ENCODE results near the gene TMEM80. TPM values are rescaled to one million over a fixed set of nuclear protein-coding genes. Genes with fewer than 3 reads are reported as not detected.

The TMEM80 gene
- total RNA-seq, 1 experiment from 2014 or later = 10.8 TPM

GRCh38 chr11:722346-722811, 26.8 kb downstream of the TMEM80 start:
- no peak for ATAC-seq
- H3F3A ChIP-seq (ENCODE audit: low read length, unreplicated experiment) = peaks cover 7% of the 10 kb centered on the region
- H3K9me3 ChIP-seq (ENCODE audit: low read length) = no peaks in the 10 kb centered on the region
- H3K9me2 ChIP-seq (replicated peaks; ENCODE audit: low read length) = no peaks in the 10 kb centered on the region
- no peak overlapping the region for H3K9ac ChIP-seq (ENCODE audit: low read length)
- TF ChIP-seq EZH2phosphoT487 (IDR thresholded peaks at IDR 0.05; ENCODE audit: borderline replicate concordance, low read length) (no peak), EZH2 (IDR thresholded peaks at IDR 0.05; ENCODE audit: low read length, unreplicated experiment) (no peak), CTCF (conservative IDR thresholded peaks at IDR 0.05; ENCODE audit: low read depth, low read length) (no peak)
- BruUV-seq (replicated peaks) = no TSS peak
- ChIA-PET CTCF (interaction anchor here (0.5 kb wide), 1 partner anchor 23 kb away, joined by 6 read pairs; no protein-coding TSS in a partner anchor), POLR2A (ENCODE audit: unreplicated experiment) (no interaction called here)
- intact Hi-C loops (cut with micrococcal nuclease) = no loop called here
- no peak overlapping the region for H3K4me2 ChIP-seq (ENCODE audit: low read length)
- H3K4me3 ChIP-seq (ENCODE audit: low read length) = no peak overlapping the region
- H3K27ac ChIP-seq (ENCODE audit: low read length) = no peak overlapping the region
- peaks cover 7% of the 10 kb centered on the region for H3K4me1 ChIP-seq (ENCODE audit: insufficient read depth, low read length)
- 0 out of 2 replicates have a peak, but pooled peaks cover under 1% of the 10 kb centered on the region for H3K79me2 ChIP-seq (ENCODE audit: low read length)
- peaks cover 9% of the 10 kb centered on the region; the same call in 1 of the 2 replicates for H3K36me3 ChIP-seq (ENCODE audit: low read depth, low read length)
- DNase-seq = no peak
- no peaks in the 10 kb centered on the region for H3K27me3 ChIP-seq (ENCODE audit: low read length)
- no peaks in the 10 kb centered on the region for H4K20me1 ChIP-seq (ENCODE audit: low read length)
- H2AFZ ChIP-seq (ENCODE audit: low read length) = no peak overlapping the region

- no TSS peak for BruUV-seq (replicated peaks)
- intact Hi-C loops (cut with micrococcal nuclease) = no loop called here
- ChIA-PET POLR2A (ENCODE audit: unreplicated experiment) (no interaction called here), CTCF (no interaction called here)
- DNase-seq (peak; percentile 33), ATAC-seq (no peak)
- Histone ChIP-seq H2AFZ (ENCODE audit: low read length) (no peak overlapping the region), H3K4me3 (ENCODE audit: low read length) (no peak overlapping the region), H3K4me1 (ENCODE audit: insufficient read depth, low read length) (peaks cover 14% of the 10 kb centered on the region), H3K9me2 (replicated peaks; ENCODE audit: low read length) (no peaks in the 10 kb centered on the region), H3K9ac (ENCODE audit: low read length) (no peak overlapping the region), H4K20me1 (ENCODE audit: low read length) (no peaks in the 10 kb centered on the region), H3K27me3 (ENCODE audit: low read length) (no peaks in the 10 kb centered on the region), H3K9me3 (ENCODE audit: low read length) (no peaks in the 10 kb centered on the region), H3K27ac (ENCODE audit: low read length) (no peak overlapping the region), H3F3A (ENCODE audit: low read length, unreplicated experiment) (peaks cover 8% of the 10 kb centered on the region), H3K36me3 (ENCODE audit: low read depth, low read length) (peaks cover 9% of the 10 kb centered on the region), H3K4me2 (ENCODE audit: low read length) (no peak overlapping the region), H3K79me2 (ENCODE audit: low read length) (no peaks in the 10 kb centered on the region)
- TF ChIP-seq CTCF (conservative IDR thresholded peaks at IDR 0.05; ENCODE audit: low read depth, low read length) (peak; percentile 67), EZH2 (IDR thresholded peaks at IDR 0.05; ENCODE audit: low read length, unreplicated experiment) (no peak)
These were observed 27.7 kb downstream of the TMEM80 start for GRCh38 chr11:723120-723883.

All from PC-3 (cell line).